NCI-H1694 (cell line): ENCODE data around the gene SCN1A.

ENCODE experiments used
- DNase-seq: peaks from one replicate; lab custom pipeline; 2025; lab: John Stamatoyannopoulos, UW

The SCN1A gene

DNA sequence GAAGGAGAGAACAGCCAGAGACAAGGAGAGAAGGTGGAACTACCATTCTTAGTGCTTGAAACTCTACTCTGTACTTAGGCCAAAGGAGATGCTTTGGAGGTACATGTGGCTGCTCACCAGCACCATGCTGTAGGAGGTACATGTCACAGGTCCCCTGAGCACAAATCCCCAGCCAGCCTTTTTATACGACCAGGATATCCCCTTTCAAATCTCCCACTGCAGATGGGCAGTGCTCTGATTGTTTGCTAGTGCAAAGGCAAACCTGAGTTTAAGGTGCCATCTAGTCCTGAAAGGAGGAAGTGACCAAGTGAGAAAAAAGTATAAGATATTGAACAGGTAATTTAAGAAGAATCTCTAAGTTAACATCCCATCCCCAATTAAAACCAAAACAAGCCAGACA is 157.2 kb downstream of the SCN1A start:
- no peak for DNase-seq

DNA sequence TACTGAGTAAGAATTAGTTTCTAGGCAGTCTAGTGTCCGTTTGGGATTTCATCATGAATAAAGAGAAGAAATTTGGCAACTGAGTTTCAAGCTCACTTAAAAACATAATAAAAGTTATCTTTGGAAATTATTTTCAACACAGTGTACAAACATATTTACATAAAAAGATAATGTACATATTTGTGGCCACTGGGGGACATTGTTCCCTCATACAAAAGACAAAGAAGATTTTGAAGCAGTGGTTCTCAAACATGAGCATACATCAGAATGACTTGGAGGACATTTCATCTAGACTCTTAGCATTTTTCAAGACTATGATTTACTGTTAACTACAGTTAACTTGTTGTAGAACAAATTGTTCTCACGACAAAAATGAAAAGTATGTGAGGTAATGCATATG is 158.6 kb downstream of the SCN1A start:
- DNase-seq: peak; percentile 20

DNA sequence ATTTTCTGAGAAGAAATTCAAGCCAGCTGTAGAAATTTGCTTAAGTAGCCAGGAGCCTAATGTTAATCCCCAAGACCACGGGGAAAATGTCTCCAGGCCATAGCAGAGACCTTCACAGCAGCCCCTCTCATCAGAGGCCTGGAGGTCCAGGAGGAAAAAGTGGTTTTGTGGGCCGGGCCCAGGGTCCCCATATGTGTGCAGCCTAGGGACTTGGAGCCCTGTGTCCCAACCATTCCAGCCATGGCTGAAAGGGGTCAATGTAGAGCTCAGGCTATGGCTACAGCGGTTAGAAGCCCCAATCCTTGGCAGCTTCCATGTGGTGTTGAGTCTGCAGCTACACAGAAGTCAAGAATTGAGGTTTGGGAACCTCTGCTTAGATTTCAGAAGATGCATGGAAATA is 160.1 kb downstream of the SCN1A start:
- no peak for DNase-seq

DNA sequence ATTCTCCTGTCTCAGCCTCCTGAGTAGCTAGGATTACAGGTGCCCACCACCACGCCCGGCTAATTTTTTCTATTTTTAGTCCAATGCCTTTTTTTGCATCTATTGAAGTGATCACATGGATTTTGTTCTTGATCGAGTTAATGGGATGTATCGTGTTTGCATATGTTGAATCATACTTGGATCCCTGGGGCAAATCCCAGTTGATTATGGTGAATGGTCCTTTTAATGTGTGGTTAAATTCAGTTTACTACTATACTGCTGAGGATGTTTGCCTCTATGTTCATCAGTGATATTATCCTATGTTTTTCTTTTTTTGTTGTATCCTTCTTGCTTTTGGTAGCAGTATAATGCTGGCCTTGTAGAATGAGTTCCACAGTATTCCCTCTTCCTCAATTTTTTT is 166.0 kb downstream of the SCN1A start:
- no peak for DNase-seq

DNA sequence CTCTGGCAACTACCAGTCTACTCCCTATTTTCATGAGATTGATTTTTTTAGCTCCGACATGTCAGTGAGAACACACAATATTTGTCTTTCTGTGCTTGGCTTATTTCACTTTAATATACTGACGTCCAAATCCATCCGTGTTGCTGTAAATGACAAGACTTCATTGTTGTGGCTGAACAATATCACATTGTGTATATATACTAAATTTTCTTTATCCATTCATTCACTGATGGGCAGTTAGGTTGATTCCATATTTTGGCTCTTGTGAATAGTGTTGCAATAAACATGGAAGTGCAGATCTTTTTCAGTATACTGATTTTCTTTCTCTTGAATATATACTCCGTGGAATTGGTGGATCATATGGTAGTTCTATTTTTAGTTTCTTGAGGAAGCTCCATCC is 168.4 kb downstream of the SCN1A start:
- no peak for DNase-seq

DNA sequence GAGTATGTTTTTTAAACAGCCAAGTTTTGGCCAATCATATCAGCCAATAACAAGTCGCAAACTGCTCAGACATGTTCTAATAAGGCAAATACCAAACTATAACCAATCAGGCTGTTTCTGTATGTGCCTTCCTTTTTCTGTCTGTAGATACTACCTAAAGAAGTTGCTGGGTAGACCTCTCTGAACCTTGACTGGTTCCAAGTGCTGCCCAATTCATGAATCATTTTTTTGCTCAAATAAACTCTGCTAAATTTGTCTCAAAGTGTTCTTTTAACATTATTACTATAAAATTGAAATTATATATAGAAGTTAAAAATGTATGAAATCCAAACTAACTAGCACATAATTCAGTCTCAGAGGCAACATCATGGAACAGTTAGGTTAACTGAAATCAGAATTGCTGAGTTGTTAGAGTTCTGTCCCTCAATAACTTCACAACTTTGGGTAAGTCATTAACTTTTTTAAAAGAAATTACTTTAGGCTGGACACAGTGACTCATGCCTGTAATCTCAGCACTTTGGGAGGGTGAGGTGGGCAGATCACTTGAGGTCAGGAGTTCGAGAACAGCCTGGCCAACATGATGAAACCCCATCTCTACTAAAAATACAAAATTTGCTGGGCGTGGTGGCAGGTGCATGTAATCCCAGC is 169.4 kb downstream of the SCN1A start:
- no peak for DNase-seq

DNA sequence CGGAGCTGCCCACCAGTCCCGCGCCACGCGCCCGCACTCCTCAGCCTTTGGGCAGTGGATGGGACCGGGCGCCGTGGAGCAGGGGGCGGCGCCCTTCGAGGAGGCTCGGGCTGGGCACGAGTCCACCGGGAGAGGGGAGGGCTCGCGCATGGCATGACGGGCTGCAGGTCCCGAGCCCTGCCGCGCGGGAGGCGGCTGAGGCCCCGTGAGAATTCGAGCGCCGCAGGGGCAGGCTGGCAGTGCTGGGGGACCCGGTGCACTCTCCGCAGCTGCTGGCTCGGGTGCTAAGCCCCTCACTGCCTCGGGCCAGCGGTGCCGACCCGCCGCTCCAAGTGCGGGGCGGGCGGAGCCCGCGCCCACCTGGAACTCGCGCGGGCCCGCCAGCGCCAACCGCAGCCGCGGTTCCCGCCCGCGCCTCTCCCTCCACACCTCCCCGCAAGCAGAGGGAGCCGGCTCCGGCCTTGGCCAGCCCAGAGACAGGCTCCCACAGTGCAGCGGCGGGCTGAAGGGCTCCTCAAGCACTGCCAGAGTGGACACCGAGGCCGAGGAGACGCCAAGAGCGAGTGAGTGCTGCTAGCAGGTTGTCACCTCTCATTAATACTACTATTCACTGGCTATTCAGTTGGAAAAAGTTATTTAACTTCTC is 170.7 kb downstream of the SCN1A start:
- DNase-seq: no peak

DNA sequence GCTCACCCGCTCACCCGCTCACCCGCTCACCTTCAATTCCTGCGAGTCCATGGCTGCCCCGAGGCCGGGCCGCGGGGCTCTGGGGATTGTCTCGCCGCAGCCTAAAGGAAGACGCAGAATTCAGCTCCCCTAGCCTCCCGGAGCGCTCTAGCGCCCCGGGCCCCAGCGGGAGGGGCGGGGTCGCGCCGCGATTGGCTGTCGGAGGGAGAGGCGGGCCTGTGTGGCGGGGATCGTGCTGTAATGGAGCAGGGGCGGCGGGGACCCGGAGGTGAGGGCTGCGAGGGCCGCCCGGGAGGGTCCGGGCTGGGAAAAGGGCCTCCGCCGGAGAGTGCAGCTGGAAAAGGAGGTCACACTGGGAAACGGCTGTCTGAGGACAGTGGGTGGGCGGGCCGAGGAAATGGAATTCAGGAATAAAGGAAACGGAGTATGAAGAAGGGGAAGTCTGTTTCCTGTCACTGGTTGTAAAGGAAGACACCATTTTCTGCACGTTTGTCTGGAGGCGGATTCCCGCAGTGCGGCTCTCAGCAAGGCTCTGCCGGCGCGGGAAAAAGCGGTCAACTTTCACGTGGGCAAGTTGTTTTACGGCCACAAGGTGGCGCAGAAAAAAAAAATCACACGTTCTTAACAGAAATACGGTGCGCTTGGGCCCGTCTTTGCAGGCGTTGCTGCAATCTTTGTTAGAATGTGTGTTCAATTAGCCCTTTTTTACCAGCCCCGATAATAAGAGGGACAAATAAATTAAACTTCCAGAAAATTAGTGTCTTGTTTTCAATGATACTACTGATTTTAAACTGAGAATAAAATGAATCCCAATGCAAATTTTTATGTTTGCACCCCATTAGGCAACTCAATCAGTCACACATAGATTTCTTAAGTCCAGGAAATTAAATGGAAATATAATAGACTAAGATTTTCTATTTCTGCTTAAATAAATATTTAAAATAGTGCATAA is 173.9 kb downstream of the SCN1A start, which contains the start of gene TTC21B:
Gene TTC21B, minus strand, starts transcription at position 122 of the 952 bp plus-strand sequence. Its CDS starts 71 bp downstream, at position 51.
- DNase-seq: peak; percentile 92

DNA sequence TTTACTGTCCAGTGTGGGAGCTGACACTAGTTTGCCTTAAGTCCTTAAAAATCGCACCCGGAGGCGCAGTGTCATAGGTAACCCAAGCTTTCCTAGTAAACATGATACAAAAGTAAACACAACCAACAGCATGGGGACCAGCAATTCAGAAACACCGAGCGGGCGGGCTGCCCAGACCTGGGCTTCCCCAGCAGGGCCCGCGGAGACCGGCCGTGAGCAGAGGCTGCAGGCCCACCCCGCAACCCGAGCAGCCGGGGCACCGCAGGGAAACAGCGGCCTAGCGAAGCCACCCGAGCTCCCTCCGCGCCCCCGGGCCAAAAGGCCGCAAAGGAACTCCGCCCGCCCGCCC is 174.5 kb downstream of the SCN1A start:
- DNase-seq: no peak

DNA sequence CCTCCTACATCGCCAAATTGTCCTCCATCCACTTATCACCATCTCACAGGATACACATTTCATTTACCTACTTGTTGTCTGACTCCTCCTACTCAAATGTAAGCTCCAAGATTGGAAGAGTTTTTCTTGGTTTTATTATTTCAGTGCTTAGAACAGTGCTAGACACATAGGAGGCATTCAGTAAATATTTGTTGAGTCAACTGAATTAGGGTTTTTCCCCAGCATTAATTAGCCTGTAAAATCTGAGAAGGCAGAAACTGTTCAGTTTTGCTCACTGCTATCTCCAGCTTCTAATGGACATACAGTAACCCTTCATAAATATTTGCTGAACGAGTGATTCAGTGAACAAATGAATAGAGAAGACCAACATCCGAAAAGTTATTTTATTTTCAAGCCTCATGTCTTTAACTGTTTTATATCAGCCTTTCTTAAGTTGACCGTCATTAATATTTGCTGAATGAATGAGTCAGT is 175.0 kb downstream of the SCN1A start:
- DNase-seq: no peak

DNA sequence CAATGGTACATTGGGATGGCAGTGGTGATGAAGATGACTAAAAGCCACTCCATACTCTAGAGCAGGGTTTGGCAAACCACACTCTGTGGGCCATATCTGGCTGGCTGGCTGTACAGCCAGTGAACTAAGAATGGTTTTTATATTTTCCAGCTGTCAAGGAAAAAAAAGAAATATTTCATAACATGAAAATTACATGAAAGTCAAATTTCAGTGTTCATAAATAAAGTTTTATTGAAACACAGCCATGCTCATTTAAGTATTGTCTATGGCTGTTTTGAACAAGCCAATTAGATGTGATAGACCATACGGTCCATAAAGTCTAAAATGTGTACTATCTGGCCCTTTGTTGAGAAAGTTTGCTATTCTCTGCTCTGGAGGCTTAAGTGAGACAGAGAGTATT is 175.7 kb downstream of the SCN1A start:
- DNase-seq: no peak

DNA sequence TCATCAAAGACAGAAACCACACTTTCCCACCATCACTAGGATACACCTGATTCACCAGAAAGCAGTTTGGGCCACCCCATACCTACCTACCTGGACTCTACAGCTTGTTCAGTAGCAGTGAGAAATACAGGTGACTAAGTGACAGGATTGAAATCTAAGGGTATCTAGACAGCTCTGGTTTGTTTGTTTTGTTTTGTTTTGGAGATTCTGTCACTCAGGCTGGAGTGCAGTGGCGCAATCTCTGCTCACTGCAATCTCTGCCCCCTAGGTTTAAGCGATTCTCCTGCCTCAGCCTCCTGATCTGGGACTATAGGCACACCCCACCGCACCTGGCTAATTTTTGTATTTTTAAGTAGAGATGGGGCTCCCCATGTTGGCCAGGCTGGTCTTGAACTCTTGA is 177.4 kb downstream of the SCN1A start:
- DNase-seq: no peak

DNA sequence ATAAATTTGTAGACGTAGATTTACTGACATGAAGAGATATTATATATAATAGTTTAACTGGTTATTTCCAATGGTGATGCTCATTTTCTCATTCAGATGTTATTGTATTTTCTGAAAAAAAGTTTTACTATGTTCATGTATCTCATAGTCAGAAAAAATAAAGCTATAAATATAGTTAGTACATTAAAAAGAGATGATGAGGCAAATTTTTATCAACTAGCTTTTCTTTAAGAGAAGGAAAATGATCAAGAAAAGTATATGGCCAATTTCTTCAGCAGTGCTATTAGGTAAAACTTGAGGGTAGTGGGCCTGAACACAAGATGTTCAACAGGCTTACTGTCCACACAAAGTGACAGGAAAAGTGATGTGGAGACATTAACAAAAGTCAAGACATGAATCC is 186.0 kb downstream of the SCN1A start:
- no peak for DNase-seq

DNA sequence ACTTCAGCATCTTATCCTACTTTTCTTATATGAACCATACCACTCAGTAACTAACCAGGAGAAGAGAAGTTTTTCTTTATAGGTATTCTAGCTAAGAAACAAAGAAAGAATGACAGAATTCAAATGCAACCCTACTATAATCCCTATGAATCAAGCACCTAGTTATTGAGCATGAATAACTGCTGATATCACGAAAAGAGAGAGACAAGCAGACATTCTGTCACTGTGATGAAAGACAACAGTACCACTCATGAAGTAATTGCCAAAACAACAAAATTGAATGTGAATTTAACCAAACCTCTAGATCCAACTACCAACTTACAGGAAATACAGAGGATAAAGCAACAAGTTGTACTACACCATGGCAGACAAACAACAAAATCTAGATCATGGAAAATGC is 189.6 kb downstream of the SCN1A start:
- no peak for DNase-seq
